Vagina (tissue), 2 donors: ENCODE measurements around the gene SMARCD2. TPM values are rescaled to one million over a fixed set of nuclear protein-coding genes. Genes with fewer than 3 reads are reported as not detected.

ENCODE experiments used
- DNase-seq, 2 donors: peaks; one replicate each; pipeline ENCODE4 v3.0.0-alpha.2; 2017; ENCODE audit errors: extremely low spot score in 2 of 2
- H3K27ac ChIP-seq: fragments of 200-600 bp; sonication (generic); one replicate; pipeline ENCODE4 v1.5.1; 2019
- H3K27me3 ChIP-seq: fragments of 200-600 bp; sonication (generic); one replicate; pipeline ENCODE4 v1.5.1; 2019
- H3K36me3 ChIP-seq, 2 donors: fragments of 200-600 bp; sonication (generic); one replicate each; pipeline ENCODE4 v1.5.1; 2017 to 2019
- H3K4me1 ChIP-seq: fragments of 200-600 bp; sonication (generic); one replicate; pipeline ENCODE4 v1.5.1; 2019
- H3K4me3 ChIP-seq, 2 donors: fragments of 200-600 bp; sonication (generic); 1 replicate in 1 of 2; 2 replicates in 1 of 2; pipeline ENCODE4 v1.5.1; 2016 to 2019
- H3K9me3 ChIP-seq: fragments of 200-600 bp; sonication (generic); one replicate; pipeline ENCODE4 v1.5.1; 2019
- POLR2A ChIP-seq, 2 donors: fragments of 450-650 bp; IDR thresholded peaks; one replicate each; pipeline ENCODE4 v1.6.1; 2017; ENCODE audit warnings: antibody characterized with exemption in 2 of 2, mild to moderate bottlenecking in 2 of 2, moderate library complexity in 2 of 2
- POLR2AphosphoS5 ChIP-seq, 2 donors: sonication (generic); formaldehyde crosslinking; IDR thresholded peaks; one replicate each; pipeline ENCODE4 v1.9.0; 2017; ENCODE audit warnings: antibody characterized with exemption in 2 of 2, mild to moderate bottlenecking in 2 of 2, low read depth in 1 of 2; ENCODE audit not compliant: insufficient read depth in 1 of 2
- intact Hi-C: fragments of 100-400 bp; cut with DNase I; formaldehyde crosslinking; loops from one replicate; pipeline ENCODE4 v1.15.1; 2023
- total RNA-seq: library from RNA; depleted of rRNA; stranded (reverse); fragments of >200 nt; gene quantifications from one replicate; pipeline ENCODE4 v1.2.3, GENCODE V29; 2016
- TF ChIP-seq, protein P1 (sequence below), 3 experiments: fragments of 450-650 bp in 2 of 3; fragments of 200-600 bp in 1 of 3; sonication (generic) in 1 of 3; IDR thresholded peaks; one replicate each; pipeline ENCODE4 v1.5.1; 2017 to 2019; ENCODE audit warnings: antibody characterized with exemption in 3 of 3, mild to moderate bottlenecking in 2 of 3, moderate library complexity in 2 of 3

Gene SMARCD2
- total RNA-seq, 1 donor from 2014 or later, result 146 TPM

- intact Hi-C loops, result no loop called here
These were observed 8.6 kb downstream of the SMARCD2 start for GRCh38 chr17:63833741-63834373.

GRCh38 chr17:63833026-63833740, 9.3 kb downstream of the SMARCD2 start:
- intact Hi-C loops, result no loop called here
- DNase-seq, result no peak
- H3K4me3 ChIP-seq, result no peak overlapping the region
- no peaks in the 10 kb centered on the region for H3K9me3 ChIP-seq
- H3K4me1 ChIP-seq, result peaks cover 45% of the 10 kb centered on the region
- no peaks in the 10 kb centered on the region for H3K27me3 ChIP-seq
- TF ChIP-seq POLR2A (IDR thresholded peaks at IDR 0.05) (no peak), POLR2AphosphoS5 (IDR thresholded peaks at IDR 0.05; ENCODE audit: insufficient read depth in 1 of 2, low read depth in 1 of 2) (no peak)
- TF ChIP-seq, protein P1, sequence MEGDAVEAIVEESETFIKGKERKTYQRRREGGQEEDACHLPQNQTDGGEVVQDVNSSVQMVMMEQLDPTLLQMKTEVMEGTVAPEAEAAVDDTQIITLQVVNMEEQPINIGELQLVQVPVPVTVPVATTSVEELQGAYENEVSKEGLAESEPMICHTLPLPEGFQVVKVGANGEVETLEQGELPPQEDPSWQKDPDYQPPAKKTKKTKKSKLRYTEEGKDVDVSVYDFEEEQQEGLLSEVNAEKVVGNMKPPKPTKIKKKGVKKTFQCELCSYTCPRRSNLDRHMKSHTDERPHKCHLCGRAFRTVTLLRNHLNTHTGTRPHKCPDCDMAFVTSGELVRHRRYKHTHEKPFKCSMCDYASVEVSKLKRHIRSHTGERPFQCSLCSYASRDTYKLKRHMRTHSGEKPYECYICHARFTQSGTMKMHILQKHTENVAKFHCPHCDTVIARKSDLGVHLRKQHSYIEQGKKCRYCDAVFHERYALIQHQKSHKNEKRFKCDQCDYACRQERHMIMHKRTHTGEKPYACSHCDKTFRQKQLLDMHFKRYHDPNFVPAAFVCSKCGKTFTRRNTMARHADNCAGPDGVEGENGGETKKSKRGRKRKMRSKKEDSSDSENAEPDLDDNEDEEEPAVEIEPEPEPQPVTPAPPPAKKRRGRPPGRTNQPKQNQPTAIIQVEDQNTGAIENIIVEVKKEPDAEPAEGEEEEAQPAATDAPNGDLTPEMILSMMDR (IDR thresholded peaks at IDR 0.05), result no peak
- H3K36me3 ChIP-seq, result peaks cover 0 to 83% of the 10 kb centered on the region in 2 donors
- no peak overlapping the region for H3K27ac ChIP-seq

More at GRCh38 chr17:63833741-63834373, 8.6 kb downstream of the SMARCD2 start:
- TF ChIP-seq POLR2AphosphoS5 (IDR thresholded peaks at IDR 0.05; ENCODE audit: insufficient read depth in 1 of 2, low read depth in 1 of 2) (no peak), POLR2A (IDR thresholded peaks at IDR 0.05) (no peak)
- TF ChIP-seq, protein P1 (IDR thresholded peaks at IDR 0.05), result no peak
- no peak for DNase-seq
- Histone ChIP-seq H3K4me3 (no peak overlapping the region), H3K27me3 (no peaks in the 10 kb centered on the region), H3K27ac (no peak overlapping the region), H3K36me3 (peaks cover 0 to 83% of the 10 kb centered on the region in 2 donors), H3K4me1 (peaks cover 43% of the 10 kb centered on the region), H3K9me3 (no peaks in the 10 kb centered on the region)

GRCh38 chr17:63832455-63832854, 10.0 kb downstream of the SMARCD2 start:
- peaks cover 0 to 83% of the 10 kb centered on the region in 2 donors for H3K36me3 ChIP-seq
- no peaks in the 10 kb centered on the region for H3K27me3 ChIP-seq
- DNase-seq, result no peak
- no peak overlapping the region for H3K27ac ChIP-seq
- H3K4me1 ChIP-seq, result peaks cover 43% of the 10 kb centered on the region
- no peak overlapping the region for H3K4me3 ChIP-seq
- TF ChIP-seq POLR2AphosphoS5 (IDR thresholded peaks at IDR 0.05; ENCODE audit: insufficient read depth in 1 of 2, low read depth in 1 of 2) (no peak), POLR2A (IDR thresholded peaks at IDR 0.05) (no peak)
- TF ChIP-seq, protein P1 (IDR thresholded peaks at IDR 0.05), result no peak
- H3K9me3 ChIP-seq, result no peaks in the 10 kb centered on the region
- intact Hi-C loops, result no loop called here

DNA sequence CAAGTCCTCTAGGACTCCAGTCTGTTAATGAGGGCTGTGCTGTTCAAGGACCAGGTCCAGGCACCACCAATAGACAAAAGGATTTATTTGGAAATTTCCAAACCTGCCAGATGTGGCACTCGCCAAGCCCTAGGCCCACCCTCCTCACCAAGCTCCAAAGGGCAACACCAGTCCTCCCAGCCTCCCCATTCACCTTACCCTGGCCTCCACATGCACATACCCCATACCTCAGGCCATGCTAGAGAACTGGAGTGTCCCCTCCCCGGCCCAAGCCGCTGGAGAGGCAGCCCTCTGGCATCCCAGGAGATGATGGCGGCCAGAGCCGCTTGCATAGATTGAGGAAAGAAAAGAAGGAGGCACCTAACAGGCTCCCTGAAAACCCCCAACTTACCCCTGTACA, 10.5 kb downstream of the SMARCD2 start:
- intact Hi-C loops, result no loop called here
- peaks cover 0 to 78% of the 10 kb centered on the region in 2 donors for H3K36me3 ChIP-seq

More for the DNA sequence above, 10.5 kb downstream of the SMARCD2 start:
- DNase-seq, result no peak
- Histone ChIP-seq H3K27me3 (no peaks in the 10 kb centered on the region), H3K4me3 (no peak overlapping the region), H3K27ac (no peak overlapping the region), H3K9me3 (no peaks in the 10 kb centered on the region), H3K4me1 (peaks cover 39% of the 10 kb centered on the region)
- TF ChIP-seq, protein P1 (IDR thresholded peaks at IDR 0.05), result no peak
- TF ChIP-seq POLR2A (IDR thresholded peaks at IDR 0.05), result no peak
- no peak for TF ChIP-seq POLR2AphosphoS5 (IDR thresholded peaks at IDR 0.05; ENCODE audit: insufficient read depth in 1 of 2, low read depth in 1 of 2)
